PFSK-1 (cell line): ENCODE results near the gene VWA5B1.

Experiments
- FOXP2 ChIP-seq: optimal IDR thresholded peaks from 2 replicates; pipeline ENCODE3; 2011; ENCODE audit warnings: borderline replicate concordance, control low read depth, inconsistent platforms; ENCODE audit not compliant: insufficient read depth; ENCODE audit errors: extremely low read length, extremely low read depth
- POLR2AphosphoS5 ChIP-seq: IDR thresholded peaks from 2 replicates; pipeline ENCODE4 v1.6.1; 2012; ENCODE audit warnings: low read depth, mild to moderate bottlenecking, control low read depth, low read length, moderate library complexity
- REST ChIP-seq, 2 experiments: IDR thresholded peaks; 2 replicates each; pipeline versions ENCODE4 v1.6.1 to v1.8.0; 2011 to 2012; ENCODE audit warnings: low read depth in 2 of 2, low read length in 2 of 2, control low read depth in 1 of 2, inconsistent platforms in 1 of 2, mild to moderate bottlenecking in 1 of 2, moderate library complexity in 1 of 2; ENCODE audit not compliant: insufficient read depth in 1 of 2
- SIN3A ChIP-seq: IDR thresholded peaks from 2 replicates; pipeline ENCODE4 v1.6.1; 2012; ENCODE audit warnings: mild to moderate bottlenecking, low read length, moderate library complexity, borderline replicate concordance; ENCODE audit not compliant: insufficient read depth

- no peak for TF ChIP-seq POLR2AphosphoS5
- TF ChIP-seq REST (IDR thresholded peaks at IDR 0.05; ENCODE audit: insufficient read depth in 1 of 2, low read depth in 2 of 2, low read length in 2 of 2), result peak; percentile 37 to 79; a peak in 2 of 4 replicates
- no peak for TF ChIP-seq SIN3A
- no peak for TF ChIP-seq FOXP2
Measured at GRCh38 chr1:20358761-20359263, 68.1 kb downstream of the VWA5B1 start.
